Gastrocnemius medialis (tissue), 4 donors: ENCODE measurements around the gene CTAGE15.
"Not testable (repeated sequence)": the region's sequence is repeated elsewhere in the genome, so short reads cannot be mapped to it uniquely, and the experiment has no call there.

Source experiments
- POLR2A ChIP-seq, 2 donors: fragments of 450-650 bp; IDR thresholded peaks; one replicate each; pipeline ENCODE4 v1.6.1; 2017; ENCODE audit warnings: antibody characterized with exemption in 2 of 2, mild to moderate bottlenecking in 2 of 2, moderate library complexity in 2 of 2
- TF ChIP-seq, protein P1 (sequence below), 5 experiments: fragments of 450-650 bp in 3 of 5; fragments of 200-600 bp in 2 of 5; sonication (generic) in 2 of 5; IDR thresholded peaks in 4 of 5; conservative IDR thresholded peaks in 1 of 5; 1 replicate in 4 of 5; 2 replicates in 1 of 5; pipeline ENCODE4 v1.5.1; 2016 to 2019; ENCODE audit warnings: antibody characterized with exemption in 5 of 5, mild to moderate bottlenecking in 3 of 5, moderate library complexity in 3 of 5

DNA sequence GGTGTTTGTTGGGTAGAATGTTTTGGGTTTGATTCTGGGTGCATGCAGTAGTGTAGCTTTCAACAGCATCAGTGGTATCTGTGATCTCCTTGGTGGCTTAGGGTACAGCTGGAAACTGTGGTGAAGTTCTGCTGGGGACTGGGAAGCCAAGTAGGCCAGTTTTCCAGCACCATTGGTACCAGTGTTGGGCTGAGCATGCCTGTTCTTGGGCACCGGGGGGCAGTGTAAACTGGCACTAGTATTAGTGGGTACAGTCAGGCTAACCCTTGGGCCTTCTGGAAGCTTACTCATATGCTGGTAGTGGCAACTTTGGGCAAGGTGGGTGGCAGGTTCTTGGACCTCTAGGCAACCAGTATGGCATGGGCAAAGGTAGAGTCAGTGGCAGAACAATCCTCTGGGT, 15.6 kb upstream of the CTAGE15 start:
- TF ChIP-seq, protein P1, sequence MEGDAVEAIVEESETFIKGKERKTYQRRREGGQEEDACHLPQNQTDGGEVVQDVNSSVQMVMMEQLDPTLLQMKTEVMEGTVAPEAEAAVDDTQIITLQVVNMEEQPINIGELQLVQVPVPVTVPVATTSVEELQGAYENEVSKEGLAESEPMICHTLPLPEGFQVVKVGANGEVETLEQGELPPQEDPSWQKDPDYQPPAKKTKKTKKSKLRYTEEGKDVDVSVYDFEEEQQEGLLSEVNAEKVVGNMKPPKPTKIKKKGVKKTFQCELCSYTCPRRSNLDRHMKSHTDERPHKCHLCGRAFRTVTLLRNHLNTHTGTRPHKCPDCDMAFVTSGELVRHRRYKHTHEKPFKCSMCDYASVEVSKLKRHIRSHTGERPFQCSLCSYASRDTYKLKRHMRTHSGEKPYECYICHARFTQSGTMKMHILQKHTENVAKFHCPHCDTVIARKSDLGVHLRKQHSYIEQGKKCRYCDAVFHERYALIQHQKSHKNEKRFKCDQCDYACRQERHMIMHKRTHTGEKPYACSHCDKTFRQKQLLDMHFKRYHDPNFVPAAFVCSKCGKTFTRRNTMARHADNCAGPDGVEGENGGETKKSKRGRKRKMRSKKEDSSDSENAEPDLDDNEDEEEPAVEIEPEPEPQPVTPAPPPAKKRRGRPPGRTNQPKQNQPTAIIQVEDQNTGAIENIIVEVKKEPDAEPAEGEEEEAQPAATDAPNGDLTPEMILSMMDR (IDR thresholded peaks at IDR 0.05 in 4 of 5, conservative IDR thresholded peaks at IDR 0.05 in 1 of 5): not testable (repeated sequence)
- not testable (repeated sequence) for TF ChIP-seq POLR2A (IDR thresholded peaks at IDR 0.05)
